ENCODE results near the gene CAPN1.
"Not testable (repeated sequence)": the region's sequence is repeated elsewhere in the genome, so short reads cannot be mapped to it uniquely, and the experiment has no call there.

CAPN1 gene

GRCh38 chr11:65181569-65182257 lies at the start of gene CAPN1:
Gene CAPN1 (plus strand): TSS chr11:65181928. CDS start chr11:65182702, 774 bp downstream.
- DNase-seq (ENCODE audit: low read depth in 3 of 3, low spot score in 1 of 3): peak; percentile 32 to 54 (median 38)

- DNase-seq (ENCODE audit: low read depth in 3 of 3, low spot score in 1 of 3): no peak
Observed at GRCh38 chr11:65132238-65132987, 49.3 kb upstream of the CAPN1 start.

DNA sequence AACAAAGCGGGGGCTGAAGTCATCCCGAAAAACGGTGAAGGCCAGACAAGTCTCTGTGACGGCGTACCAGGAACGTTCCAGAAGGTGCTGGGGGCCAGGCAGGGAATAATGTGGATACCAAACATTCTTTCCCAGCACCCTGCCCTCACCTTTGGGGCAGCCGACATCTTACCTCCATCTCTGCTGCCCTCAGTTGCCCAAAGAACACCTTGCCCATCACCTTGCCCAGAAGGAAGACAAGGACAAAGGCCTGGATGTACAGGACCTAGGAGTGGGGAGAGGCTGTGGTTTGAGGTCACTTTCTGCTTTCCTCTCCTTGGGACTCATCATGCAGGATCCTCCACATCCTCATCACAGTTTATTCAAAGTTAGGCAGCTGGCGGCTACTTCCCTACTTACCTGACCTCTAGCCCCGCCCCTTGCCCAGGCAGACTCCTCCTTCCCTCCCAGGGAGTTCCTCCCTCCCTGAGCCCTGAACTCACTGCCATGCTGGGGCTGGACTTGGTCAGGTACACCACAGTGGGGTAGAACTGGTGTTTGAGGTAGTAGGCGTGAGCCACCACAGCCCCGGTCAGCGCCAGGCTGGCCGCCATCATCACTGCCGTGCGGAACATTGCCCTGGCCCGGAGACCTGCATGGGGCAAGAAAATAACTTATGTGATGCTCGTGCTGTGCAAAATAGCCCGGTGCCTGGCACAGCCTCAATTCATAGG lies 48.6 kb upstream of the CAPN1 start:
- peak in 1 of 3 donors; percentile 47 for DNase-seq (ENCODE audit: low read depth in 3 of 3, low spot score in 1 of 3)

DNA sequence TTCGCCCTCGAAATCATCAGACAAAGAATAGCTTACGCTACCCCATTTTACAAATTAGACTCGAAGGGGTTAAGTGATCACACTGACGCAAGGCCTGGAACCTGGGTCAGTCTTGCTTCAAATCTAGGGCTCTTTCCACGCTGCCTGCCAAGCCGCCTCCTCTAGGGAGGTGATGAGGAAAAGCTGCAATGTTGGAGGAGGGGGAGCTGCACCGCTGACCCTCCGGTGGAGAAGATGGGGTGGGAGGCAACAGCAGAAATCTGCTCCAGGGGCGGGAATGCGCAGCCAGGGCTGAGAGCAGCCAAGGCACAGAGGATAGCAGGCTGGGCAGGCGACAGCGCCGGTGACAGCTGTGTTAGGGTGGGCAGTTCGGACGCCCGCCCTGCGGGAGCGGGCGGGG lies 48.0 kb upstream of the CAPN1 start:
- no peak for DNase-seq (ENCODE audit: low read depth in 3 of 3, low spot score in 1 of 3)

- peak; percentile 76 to 84 (median 78) for DNase-seq (ENCODE audit: low read depth in 3 of 3, low spot score in 1 of 3)
Observed at GRCh38 chr11:65134240-65134951, 47.3 kb upstream of the CAPN1 start, which contains the start of gene SYVN1. Gene SYVN1 (minus strand): TSS chr11:65134519. CDS start chr11:65133601, 918 bp downstream.

DNA sequence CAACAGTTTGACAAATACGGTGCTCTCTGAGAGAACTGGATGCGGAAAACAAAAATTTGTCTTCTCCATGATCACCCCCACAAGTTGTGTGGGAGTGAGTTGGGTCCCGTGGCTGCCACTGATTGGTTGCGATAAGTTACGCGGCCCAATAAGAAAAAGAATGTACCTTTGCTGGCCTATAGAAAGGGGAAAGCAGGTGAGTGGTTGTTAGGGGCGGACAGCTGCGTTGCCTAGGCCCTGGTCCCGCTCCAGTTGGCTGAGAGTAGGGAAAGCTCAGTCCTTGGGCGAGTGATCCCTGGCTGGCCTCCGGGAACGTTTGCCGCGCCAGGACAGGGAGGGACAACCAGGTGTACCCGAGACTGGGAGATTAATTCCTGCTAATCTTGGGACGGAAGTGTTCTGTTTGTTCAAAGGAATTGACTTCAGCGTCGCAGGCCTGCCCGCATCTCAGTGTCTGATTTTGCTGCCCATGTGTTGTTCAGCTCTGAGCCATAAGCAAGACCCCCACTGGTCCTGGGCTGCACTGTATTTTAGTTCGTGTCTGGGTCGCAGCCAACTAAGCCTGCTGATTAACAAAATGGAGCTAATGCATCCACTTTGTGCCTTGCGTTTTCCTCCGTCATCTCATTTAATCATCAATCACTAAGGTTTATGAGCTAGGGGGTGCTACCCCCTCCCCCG lies 46.6 kb upstream of the CAPN1 start:
- peak; percentile 54 to 64 (median 62) for DNase-seq (ENCODE audit: low read depth in 3 of 3, low spot score in 1 of 3)

GRCh38 chr11:65135633-65136145 lies 46.0 kb upstream of the CAPN1 start:
- DNase-seq (ENCODE audit: low read depth in 3 of 3, low spot score in 1 of 3): no peak

GRCh38 chr11:65136515-65137096 lies 45.1 kb upstream of the CAPN1 start:
- DNase-seq (ENCODE audit: low read depth in 3 of 3, low spot score in 1 of 3): no peak

- DNase-seq (ENCODE audit: low read depth in 3 of 3, low spot score in 1 of 3): no peak
Observed at GRCh38 chr11:65141896-65142494, 39.7 kb upstream of the CAPN1 start.

DNA sequence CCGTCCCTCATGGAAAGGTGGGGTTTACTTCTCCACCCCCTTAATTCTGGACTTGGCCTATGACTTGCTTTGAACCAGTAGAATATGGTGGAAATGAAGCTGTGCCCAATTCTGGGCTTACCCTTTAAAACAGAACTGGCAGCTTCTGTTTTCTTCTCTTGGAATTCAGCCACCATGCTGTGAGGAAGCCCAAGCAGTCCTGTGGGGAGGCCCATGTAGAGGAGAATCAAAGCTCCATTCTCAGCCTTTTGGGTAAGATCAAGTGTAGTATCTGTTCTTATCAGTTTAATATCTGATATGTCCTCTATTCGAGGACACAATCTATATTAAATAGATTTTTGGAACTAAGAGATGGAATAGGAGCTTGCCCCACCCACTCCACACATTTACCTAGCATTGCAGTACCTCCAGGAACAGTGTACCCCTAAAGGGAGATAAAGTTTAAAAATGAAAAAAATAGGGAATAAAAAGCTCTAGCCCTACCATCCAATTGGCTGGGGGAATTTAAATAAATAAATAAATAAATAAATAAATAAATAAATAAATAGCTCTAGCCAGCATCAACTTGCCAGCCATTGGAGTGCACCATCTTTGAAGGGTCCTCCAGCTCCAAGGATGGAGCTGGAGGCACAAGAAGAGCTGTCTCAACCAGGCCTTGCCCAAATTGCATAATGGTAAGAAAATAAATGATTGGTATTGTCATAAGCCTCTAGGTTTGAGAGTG lies 34.2 kb upstream of the CAPN1 start:
- DNase-seq (ENCODE audit: low read depth in 3 of 3, low spot score in 1 of 3): no peak

GRCh38 chr11:65148657-65149056 lies 33.1 kb upstream of the CAPN1 start:
- no peak for DNase-seq (ENCODE audit: low read depth in 3 of 3, low spot score in 1 of 3)

DNA sequence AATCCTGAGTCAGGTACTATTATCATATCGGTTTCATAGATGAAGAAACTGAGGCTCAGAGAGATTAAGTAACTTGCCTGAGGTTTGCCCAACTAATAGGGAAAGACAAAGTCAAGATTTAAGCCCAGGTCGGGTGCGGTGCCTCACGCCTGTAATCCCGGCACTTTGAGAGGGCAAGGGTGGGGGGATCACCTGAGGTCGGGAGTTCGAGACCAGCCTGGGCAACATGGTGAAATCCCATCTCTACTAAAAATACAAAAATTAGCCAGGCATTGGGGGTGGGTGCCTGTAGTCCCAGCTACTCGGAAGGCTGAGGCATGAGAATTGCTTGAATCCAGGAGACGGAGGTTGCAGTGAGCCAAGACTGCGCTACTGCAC lies 31.6 kb upstream of the CAPN1 start:
- DNase-seq (ENCODE audit: low read depth in 3 of 3, low spot score in 1 of 3): not testable (repeated sequence)

- no peak for DNase-seq (ENCODE audit: low read depth in 3 of 3, low spot score in 1 of 3)
Observed at GRCh38 chr11:65150509-65151299, 31.0 kb upstream of the CAPN1 start.

DNA sequence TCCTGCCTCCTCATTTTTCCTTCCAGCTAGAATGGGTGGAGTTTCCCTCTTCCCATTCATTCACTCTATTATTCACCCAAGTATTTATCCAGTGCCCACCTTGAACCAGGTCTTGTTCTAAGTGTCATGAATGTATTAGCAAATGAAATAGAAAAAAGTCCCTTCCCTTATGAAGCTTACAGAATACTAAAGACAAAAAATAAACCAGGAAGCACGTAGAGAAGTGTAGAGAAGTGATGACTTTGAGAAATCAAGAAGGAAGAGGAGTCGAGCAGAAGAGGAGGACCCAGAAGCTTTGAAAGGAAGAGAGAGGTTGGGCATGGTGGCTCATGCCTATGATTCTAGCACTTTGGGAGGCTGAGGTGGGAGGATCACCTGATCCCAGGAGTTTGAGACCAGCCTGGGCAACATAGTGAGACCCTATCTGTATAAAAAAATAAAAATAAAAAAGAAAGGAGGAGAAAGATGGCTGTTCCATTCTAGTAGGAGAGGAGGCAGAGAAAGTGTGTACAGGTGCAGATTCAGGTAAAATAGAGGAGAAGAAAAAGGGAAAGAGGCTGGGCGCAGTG lies 30.3 kb upstream of the CAPN1 start:
- DNase-seq (ENCODE audit: low read depth in 3 of 3, low spot score in 1 of 3): no peak

- no peak for DNase-seq (ENCODE audit: low read depth in 3 of 3, low spot score in 1 of 3)
Observed at GRCh38 chr11:65152122-65152521, 29.6 kb upstream of the CAPN1 start.

GRCh38 chr11:65156256-65156655 lies 25.5 kb upstream of the CAPN1 start:
- no peak for DNase-seq (ENCODE audit: low read depth in 3 of 3, low spot score in 1 of 3)

GRCh38 chr11:65156926-65157325 lies 24.8 kb upstream of the CAPN1 start:
- DNase-seq (ENCODE audit: low read depth in 3 of 3, low spot score in 1 of 3): no peak

DNA sequence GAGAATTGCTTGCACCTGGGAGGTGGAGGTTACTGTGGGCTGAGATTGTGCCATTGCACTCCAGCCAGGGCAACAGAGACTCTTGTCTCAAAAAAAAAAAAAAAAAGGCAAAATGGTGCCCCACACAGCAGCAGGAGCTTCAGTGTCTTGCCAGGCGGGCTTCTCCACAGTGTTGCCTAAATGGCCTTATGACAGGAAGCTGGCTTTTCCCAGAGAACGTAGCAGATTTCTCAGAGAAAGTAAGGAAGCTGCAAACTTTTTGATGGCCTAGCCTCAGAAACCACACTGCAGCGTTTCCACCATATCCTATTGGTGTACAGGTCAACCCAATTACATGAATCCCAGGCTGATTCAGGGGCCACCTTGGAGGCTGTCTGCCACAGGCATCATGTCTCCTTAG lies 24.4 kb upstream of the CAPN1 start:
- DNase-seq (ENCODE audit: low read depth in 3 of 3, low spot score in 1 of 3): no peak
